Ishikawa (cell line): ENCODE measurements around the gene RIPOR2.

Source experiments
- CEBPB ChIP-seq: IDR thresholded peaks from 2 replicates; pipeline ENCODE4 v1.6.1; 2012
- CREB1 ChIP-seq: IDR thresholded peaks from 2 replicates; pipeline ENCODE4 v1.6.1; 2012; ENCODE audit warnings: low read depth
- EGR1 ChIP-seq: IDR thresholded peaks from 2 replicates; pipeline ENCODE4 v1.6.1; 2012
- EP300 ChIP-seq: IDR thresholded peaks from 2 replicates; pipeline ENCODE4 v1.6.1; 2012; ENCODE audit warnings: borderline replicate concordance
- FOXM1 ChIP-seq: IDR thresholded peaks from 2 replicates; pipeline ENCODE4 v1.6.1; 2012; ENCODE audit warnings: low read depth, borderline replicate concordance
- NFIC ChIP-seq: IDR thresholded peaks from 2 replicates; pipeline ENCODE4 v1.6.1; 2012
- RAD21 ChIP-seq: IDR thresholded peaks from 2 replicates; pipeline ENCODE4 v1.6.1; 2012; ENCODE audit warnings: low read depth
- TAF1 ChIP-seq: IDR thresholded peaks from 2 replicates; pipeline ENCODE4 v1.6.1; 2012; ENCODE audit warnings: low read depth, mild to moderate bottlenecking
- TCF12 ChIP-seq: IDR thresholded peaks from 2 replicates; pipeline ENCODE4 v1.6.1; 2012; ENCODE audit warnings: low read depth
- TEAD4 ChIP-seq: IDR thresholded peaks from 2 replicates; pipeline ENCODE4 v1.6.1; 2012
- YY1 ChIP-seq: IDR thresholded peaks from 2 replicates; pipeline ENCODE4 v1.6.1; 2012; ENCODE audit warnings: low read depth
- ZBTB7A ChIP-seq: IDR thresholded peaks from 2 replicates; pipeline ENCODE4 v1.6.1; 2012; ENCODE audit warnings: low read depth
- TF ChIP-seq, protein P1 (sequence below): IDR thresholded peaks from 2 replicates; pipeline ENCODE4 v1.6.1; 2012
- TF ChIP-seq, protein P2 (sequence below): IDR thresholded peaks from 2 replicates; pipeline ENCODE4 v1.6.1; 2012
- TF ChIP-seq, protein P3 (sequence below): IDR thresholded peaks from 2 replicates; pipeline ENCODE4 v1.6.1; 2012; ENCODE audit warnings: low read depth, mild to moderate bottlenecking

The RIPOR2 gene

DNA sequence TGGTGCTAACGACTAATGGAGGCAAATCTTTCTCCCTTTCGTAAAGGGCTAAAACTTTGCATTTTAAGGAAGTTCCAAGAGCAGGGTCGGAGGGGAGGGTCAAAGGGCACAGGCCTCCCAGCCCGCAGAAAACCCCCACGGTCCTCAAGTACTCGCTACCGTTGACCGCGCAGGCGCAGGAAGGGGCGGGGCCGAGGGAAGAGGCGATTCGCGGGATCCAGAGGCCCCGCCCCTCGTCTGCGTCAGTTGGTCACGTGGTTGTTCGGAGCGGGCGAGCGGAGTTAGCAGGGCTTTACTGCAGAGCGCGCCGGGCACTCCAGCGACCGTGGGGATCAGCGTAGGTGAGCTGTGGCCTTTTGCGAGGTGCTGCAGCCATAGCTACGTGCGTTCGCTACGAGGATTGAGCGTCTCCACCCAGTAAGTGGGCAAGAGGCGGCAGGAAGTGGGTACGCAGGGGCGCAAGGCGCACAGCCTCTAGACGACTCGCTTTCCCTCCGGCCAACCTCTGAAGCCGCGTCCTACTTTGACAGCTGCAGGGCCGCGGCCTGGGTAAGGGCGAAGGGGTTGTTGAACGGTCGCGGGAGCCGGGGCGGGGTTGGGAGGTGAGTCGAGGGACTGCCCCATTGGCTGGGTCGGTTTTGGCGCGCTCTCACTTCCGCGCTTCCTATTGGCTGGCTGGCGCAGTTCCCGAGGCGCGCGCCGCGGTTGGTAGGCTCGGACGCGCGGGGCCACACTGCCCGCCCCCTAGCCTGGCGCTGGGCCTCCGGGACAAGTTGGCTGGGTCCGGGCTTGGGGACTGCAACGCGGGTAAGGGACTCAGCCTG lies 160.9 kb downstream of the RIPOR2 start, which contains the start of gene GMNN:
Gene GMNN (plus strand): TSS at position 242 of the 824 bp plus-strand sequence. CDS start 2,310 bp downstream, outside the sequence.
- TF ChIP-seq ZBTB7A (no peak), FOXM1 (no peak), TEAD4 (no peak), NFIC (0 out of 2 replicates have a peak, but pooled peaks have one; percentile 16), RAD21 (no peak), TAF1 (peak; percentile 83), EGR1 (no peak), YY1 (no peak), CREB1 (no peak; the same call in 1 of the 2 replicates), TCF12 (peak; percentile 43), CEBPB (no peak), EP300 (no peak)
- TF ChIP-seq, protein P1, sequence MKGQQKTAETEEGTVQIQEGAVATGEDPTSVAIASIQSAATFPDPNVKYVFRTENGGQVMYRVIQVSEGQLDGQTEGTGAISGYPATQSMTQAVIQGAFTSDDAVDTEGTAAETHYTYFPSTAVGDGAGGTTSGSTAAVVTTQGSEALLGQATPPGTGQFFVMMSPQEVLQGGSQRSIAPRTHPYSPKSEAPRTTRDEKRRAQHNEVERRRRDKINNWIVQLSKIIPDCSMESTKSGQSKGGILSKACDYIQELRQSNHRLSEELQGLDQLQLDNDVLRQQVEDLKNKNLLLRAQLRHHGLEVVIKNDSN = peak; percentile 93
- TF ChIP-seq, protein P2, sequence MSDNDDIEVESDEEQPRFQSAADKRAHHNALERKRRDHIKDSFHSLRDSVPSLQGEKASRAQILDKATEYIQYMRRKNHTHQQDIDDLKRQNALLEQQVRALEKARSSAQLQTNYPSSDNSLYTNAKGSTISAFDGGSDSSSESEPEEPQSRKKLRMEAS = peak; percentile 78
- TF ChIP-seq, protein P3, sequence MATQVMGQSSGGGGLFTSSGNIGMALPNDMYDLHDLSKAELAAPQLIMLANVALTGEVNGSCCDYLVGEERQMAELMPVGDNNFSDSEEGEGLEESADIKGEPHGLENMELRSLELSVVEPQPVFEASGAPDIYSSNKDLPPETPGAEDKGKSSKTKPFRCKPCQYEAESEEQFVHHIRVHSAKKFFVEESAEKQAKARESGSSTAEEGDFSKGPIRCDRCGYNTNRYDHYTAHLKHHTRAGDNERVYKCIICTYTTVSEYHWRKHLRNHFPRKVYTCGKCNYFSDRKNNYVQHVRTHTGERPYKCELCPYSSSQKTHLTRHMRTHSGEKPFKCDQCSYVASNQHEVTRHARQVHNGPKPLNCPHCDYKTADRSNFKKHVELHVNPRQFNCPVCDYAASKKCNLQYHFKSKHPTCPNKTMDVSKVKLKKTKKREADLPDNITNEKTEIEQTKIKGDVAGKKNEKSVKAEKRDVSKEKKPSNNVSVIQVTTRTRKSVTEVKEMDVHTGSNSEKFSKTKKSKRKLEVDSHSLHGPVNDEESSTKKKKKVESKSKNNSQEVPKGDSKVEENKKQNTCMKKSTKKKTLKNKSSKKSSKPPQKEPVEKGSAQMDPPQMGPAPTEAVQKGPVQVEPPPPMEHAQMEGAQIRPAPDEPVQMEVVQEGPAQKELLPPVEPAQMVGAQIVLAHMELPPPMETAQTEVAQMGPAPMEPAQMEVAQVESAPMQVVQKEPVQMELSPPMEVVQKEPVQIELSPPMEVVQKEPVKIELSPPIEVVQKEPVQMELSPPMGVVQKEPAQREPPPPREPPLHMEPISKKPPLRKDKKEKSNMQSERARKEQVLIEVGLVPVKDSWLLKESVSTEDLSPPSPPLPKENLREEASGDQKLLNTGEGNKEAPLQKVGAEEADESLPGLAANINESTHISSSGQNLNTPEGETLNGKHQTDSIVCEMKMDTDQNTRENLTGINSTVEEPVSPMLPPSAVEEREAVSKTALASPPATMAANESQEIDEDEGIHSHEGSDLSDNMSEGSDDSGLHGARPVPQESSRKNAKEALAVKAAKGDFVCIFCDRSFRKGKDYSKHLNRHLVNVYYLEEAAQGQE = no peak

DNA sequence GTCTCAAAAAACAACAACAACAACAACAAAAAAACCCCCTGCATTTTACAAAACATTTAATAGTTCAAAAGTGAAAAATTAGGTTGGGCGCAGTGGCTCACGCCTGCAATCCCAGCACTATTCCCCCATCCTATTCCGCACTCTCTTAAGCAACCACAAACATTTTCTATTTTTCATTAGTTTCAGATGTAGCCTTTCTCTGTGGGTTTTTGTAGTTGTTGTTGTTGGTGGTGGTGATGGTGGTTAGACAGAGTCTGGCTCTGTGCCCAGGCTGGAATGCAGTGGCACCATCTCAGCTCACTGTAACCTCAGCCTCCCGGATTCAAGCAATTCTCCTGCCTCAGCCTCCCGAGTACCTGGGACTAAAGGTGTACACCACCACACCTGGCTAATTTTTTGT lies 167.4 kb downstream of the RIPOR2 start:
- TF ChIP-seq CREB1 (no peak), TAF1 (no peak), FOXM1 (no peak), EGR1 (no peak), RAD21 (no peak), TEAD4 (no peak)
- TF ChIP-seq, protein P1 = no peak
- TF ChIP-seq, protein P2 = no peak
- TF ChIP-seq, protein P3 = no peak

DNA sequence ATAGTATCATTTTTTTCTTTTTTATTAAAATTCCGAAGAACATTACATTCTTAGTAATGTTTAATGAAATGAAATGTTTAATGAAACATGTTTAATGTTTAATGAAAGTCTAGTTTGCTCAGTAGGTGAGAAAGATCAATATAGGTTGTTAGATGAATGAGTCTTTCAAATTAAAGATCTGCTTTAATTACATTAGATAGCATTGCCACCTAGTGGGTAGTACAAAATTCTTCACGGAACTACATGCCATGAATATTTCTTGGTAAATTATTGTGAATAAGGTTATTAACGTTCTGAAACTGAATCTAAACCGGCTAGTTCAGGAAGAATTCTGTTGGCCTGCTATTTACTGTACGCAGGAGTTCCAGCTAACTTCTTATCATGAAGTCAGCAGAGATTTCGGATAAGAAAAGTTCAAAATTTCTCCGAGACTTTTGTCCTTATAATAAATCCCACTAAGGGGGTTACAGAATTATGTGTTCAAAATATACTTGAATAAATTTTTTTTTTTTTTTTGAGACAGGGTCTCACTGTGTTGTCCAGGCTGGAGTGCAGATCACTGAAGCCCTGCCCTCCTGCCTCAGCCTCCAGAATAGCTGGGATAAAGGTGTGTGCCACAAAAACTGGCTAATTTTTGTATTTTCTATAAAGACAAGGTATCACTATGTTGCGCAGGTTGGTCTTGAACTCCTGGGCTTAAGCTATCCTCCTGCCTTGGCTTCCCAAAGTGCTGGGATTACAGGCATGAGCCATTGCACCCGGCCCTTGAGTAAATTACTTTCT lies 168.9 kb downstream of the RIPOR2 start:
- TF ChIP-seq RAD21 (peak; percentile 66), ZBTB7A (no peak), YY1 (no peak), FOXM1 (no peak)

DNA sequence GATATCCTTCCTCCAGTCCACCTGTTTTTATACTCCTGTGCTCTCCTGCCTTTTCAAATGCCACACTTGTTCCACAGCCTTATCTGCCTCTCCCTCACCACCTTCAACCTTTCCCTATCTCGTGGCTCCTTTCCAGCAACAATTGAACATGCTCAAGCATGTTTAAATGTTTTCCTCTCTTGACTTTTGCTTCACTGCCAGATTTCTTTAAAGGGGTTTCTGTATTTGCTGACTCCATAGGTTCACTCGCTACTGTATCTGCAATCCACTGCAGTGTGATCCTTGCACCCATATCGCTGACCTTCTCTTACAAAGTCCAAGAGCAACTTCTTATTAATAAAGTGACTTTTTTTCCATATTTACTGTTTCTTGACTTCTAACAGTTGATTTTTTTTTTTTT lies 172.2 kb downstream of the RIPOR2 start:
- TF ChIP-seq CREB1 (no peak), TAF1 (no peak)

DNA sequence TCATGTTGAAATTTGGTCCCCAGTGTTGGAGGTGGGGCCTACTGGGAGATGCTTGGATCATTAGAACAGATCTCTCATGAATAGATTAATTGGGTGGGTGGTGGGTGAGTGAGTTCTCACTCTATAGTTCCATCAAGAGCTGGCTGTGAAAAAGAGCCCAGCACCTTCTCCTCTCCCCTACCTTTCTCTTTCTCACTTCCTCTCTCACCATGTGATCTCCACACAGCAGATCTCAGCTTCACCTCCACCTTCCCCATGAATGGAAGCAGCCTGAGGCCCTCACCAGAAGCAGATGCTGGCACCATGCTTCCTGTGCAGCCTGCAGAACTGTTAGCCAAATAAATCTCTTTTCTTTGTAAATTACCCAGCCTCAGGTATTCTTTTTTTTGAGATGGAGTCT lies 173.9 kb downstream of the RIPOR2 start:
- TF ChIP-seq, protein P1 = no peak
- TF ChIP-seq TEAD4 = no peak
- TF ChIP-seq, protein P3 = no peak
- TF ChIP-seq, protein P2 = no peak
